ENCODE results near the gene ARNT2. TPM values are rescaled to one million over a fixed set of nuclear protein-coding genes. Genes with fewer than 3 reads are reported as not detected.

ARNT2 gene
- total and polyA plus RNA-seq, 2 experiments from 2014 or later = 3.9 to 5.3 TPM

DNA sequence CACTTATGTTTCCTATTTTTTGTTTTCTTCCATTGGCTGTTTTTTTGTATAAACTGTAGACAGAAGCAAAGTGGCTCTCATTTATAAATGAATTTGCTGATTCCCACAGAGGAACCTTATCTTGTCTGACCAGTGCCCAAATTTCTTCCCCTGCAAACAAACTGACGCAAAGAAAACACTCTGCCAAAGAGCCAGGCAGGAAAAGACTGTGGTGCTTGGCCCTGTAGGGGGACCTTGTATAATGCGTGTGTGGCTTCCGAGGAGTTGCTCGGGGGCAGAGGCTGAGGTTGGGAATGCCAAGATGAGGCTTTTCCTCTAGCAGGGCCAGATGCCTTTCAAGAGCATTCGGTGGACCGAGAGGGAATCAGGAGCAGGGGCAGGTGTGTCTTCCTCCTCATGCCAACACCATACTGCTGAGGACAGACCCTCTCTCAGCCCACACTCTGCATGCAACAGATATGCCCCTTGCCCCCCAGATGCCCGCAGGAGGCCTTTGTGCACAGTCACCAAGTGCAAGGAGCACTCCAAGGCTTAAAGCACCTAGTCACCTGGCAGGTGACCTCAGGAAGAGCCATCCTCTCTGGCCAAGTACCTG lies 186.7 kb downstream of the ARNT2 start:
- TF ChIP-seq, protein P1, sequence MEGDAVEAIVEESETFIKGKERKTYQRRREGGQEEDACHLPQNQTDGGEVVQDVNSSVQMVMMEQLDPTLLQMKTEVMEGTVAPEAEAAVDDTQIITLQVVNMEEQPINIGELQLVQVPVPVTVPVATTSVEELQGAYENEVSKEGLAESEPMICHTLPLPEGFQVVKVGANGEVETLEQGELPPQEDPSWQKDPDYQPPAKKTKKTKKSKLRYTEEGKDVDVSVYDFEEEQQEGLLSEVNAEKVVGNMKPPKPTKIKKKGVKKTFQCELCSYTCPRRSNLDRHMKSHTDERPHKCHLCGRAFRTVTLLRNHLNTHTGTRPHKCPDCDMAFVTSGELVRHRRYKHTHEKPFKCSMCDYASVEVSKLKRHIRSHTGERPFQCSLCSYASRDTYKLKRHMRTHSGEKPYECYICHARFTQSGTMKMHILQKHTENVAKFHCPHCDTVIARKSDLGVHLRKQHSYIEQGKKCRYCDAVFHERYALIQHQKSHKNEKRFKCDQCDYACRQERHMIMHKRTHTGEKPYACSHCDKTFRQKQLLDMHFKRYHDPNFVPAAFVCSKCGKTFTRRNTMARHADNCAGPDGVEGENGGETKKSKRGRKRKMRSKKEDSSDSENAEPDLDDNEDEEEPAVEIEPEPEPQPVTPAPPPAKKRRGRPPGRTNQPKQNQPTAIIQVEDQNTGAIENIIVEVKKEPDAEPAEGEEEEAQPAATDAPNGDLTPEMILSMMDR (IDR thresholded peaks at IDR 0.05; ENCODE audit: poor library complexity) = no peak
- TF ChIP-seq EZH2 (IDR thresholded peaks at IDR 0.05; ENCODE audit: borderline replicate concordance) = no peak
- TF ChIP-seq EZH2phosphoT487 (IDR thresholded peaks at IDR 0.05; ENCODE audit: low read depth, severe bottlenecking, unreplicated experiment) = no peak
- Histone ChIP-seq H3K4me3 (no peak overlapping the region), H4K20me1 (ENCODE audit: insufficient read depth, poor library complexity, severe bottlenecking) (no peaks in the 10 kb centered on the region), H3K9me3 (ENCODE audit: low read depth) (no peaks in the 10 kb centered on the region), H3K4me2 (no peak overlapping the region), H3K27me3 (no peaks in the 10 kb centered on the region), H3K79me2 (no peaks in the 10 kb centered on the region), H2AFZ (no peak overlapping the region), H3K27ac (no peak overlapping the region), H3K9me2 (replicated peaks; ENCODE audit: insufficient read depth) (no peaks in the 10 kb centered on the region), H3K4me1 (ENCODE audit: insufficient read depth) (peaks cover 1% of the 10 kb centered on the region), H3K36me3 (replicated peaks; ENCODE audit: insufficient read depth, low read depth) (no peaks in the 10 kb centered on the region)
- 93% methylated on average over 7 of the region's 7 CpGs for WGBS (ENCODE audit: low lambda C conversion rate, missing lambda C conversion rate)
- no peak for DNase-seq (ENCODE audit: low spot score)

DNA sequence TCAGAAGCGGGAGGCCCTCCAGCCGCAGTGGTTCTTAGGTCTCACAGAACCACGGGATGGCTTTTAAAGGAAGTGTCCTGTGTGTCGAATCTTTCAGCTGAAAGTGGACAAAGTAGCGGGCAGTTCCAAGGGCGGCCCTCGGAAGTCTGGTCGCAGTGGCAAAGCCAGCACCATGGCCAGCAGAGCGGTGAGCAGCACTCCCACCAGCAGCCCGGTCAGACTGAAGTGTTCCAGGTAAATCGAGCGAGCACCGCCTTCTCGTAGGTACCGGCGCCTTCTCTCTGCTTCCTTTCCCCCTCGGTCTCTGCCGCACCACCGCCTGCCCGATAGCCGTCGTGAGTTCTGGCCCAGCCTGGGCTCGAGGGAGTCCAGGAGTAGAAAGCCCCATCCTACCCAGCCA lies 187.3 kb downstream of the ARNT2 start:
- Histone ChIP-seq H4K20me1 (ENCODE audit: insufficient read depth, poor library complexity, severe bottlenecking) (no peaks in the 10 kb centered on the region), H3K9me2 (replicated peaks; ENCODE audit: insufficient read depth) (no peaks in the 10 kb centered on the region), H3K79me2 (no peaks in the 10 kb centered on the region), H3K27me3 (no peaks in the 10 kb centered on the region), H2AFZ (no peak overlapping the region), H3K4me1 (ENCODE audit: insufficient read depth) (peaks cover 6% of the 10 kb centered on the region), H3K4me2 (no peak overlapping the region), H3K9me3 (ENCODE audit: low read depth) (no peaks in the 10 kb centered on the region), H3K27ac (no peak overlapping the region), H3K4me3 (no peak overlapping the region), H3K36me3 (replicated peaks; ENCODE audit: insufficient read depth, low read depth) (no peaks in the 10 kb centered on the region)
- DNase-seq (ENCODE audit: low spot score) = no peak
- 92% methylated on average over 23 of the region's 23 CpGs for WGBS (ENCODE audit: low lambda C conversion rate, missing lambda C conversion rate)
- TF ChIP-seq EZH2 (IDR thresholded peaks at IDR 0.05; ENCODE audit: borderline replicate concordance) = no peak
- TF ChIP-seq, protein P1 (IDR thresholded peaks at IDR 0.05; ENCODE audit: poor library complexity) = no peak
- no peak for TF ChIP-seq EZH2phosphoT487 (IDR thresholded peaks at IDR 0.05; ENCODE audit: low read depth, severe bottlenecking, unreplicated experiment)

DNA sequence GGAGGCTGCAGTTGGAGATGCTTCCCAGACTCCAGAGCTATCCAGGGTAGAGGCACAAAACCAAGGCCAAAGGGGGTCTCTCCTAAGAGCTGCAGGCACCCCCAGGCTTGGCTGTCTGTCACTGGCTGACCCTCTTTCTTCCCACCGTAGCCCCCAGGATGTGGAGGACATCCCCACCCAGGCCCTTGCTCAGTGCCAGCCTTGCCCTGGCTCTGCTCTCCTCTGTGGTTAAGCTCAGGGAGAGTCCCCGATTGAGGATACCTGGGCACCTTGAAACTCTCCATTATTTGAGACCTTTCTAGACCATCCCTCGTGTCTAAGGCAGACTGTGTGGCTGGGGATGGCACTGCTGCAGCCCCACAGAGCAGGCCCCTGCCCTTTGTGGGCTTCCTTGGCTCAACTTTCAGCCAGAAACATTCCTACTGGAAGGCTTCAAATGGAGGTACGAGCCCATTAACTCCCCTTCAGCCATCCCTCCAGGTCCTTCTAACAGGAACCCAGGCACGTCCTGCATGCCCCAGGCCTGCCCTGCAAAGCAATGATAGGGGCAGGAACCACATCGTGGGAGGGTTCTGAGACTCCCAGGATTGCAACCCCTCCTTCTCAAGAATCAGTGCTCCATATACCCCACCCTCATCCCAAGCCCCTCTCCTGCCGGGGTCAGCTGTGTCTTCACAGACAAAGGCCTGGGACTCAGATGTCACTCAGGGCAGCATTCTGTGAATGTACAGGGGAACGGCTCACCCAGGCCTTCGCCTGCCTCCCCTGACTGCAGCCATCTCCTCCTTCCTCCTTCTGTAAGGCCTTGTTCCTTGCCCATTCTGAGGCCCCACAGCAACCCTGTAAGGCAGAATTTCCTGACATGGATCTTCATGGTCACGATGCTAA lies 188.0 kb downstream of the ARNT2 start:
- Histone ChIP-seq H3K27ac (no peak overlapping the region), H3K9me2 (replicated peaks; ENCODE audit: insufficient read depth) (no peaks in the 10 kb centered on the region), H3K4me3 (no peak overlapping the region), H3K9me3 (ENCODE audit: low read depth) (no peaks in the 10 kb centered on the region), H3K4me2 (no peak overlapping the region), H3K79me2 (no peaks in the 10 kb centered on the region), H3K27me3 (no peaks in the 10 kb centered on the region), H2AFZ (no peak overlapping the region), H3K36me3 (replicated peaks; ENCODE audit: insufficient read depth, low read depth) (no peaks in the 10 kb centered on the region), H4K20me1 (ENCODE audit: insufficient read depth, poor library complexity, severe bottlenecking) (no peaks in the 10 kb centered on the region), H3K4me1 (ENCODE audit: insufficient read depth) (peaks cover 6% of the 10 kb centered on the region)
- TF ChIP-seq EZH2phosphoT487 (IDR thresholded peaks at IDR 0.05; ENCODE audit: low read depth, severe bottlenecking, unreplicated experiment) (no peak), EZH2 (IDR thresholded peaks at IDR 0.05; ENCODE audit: borderline replicate concordance) (no peak)
- TF ChIP-seq, protein P1 (IDR thresholded peaks at IDR 0.05; ENCODE audit: poor library complexity) = no peak
- no peak for DNase-seq (ENCODE audit: low spot score)
- WGBS (ENCODE audit: low lambda C conversion rate, missing lambda C conversion rate) = 92% methylated on average over 9 of the region's 10 CpGs

Measured in hepatocyte (in vitro differentiated cells).